B cell (primary cell): ENCODE measurements around the gene CRHR2.

Experiments
- EZH2 ChIP-seq: IDR thresholded peaks from 2 replicates; pipeline ENCODE4 v1.6.1; 2012; ENCODE audit warnings: borderline replicate concordance, low read depth, mild to moderate bottlenecking, moderate library complexity, low read length; ENCODE audit not compliant: insufficient read depth, poor library complexity, severe bottlenecking
- TF ChIP-seq, protein P1 (sequence below): fragments of 200-600 bp; IDR thresholded peaks from one replicate; pipeline ENCODE4 v1.8.0; 2022; ENCODE audit warnings: antibody characterized with exemption, mild to moderate bottlenecking

DNA sequence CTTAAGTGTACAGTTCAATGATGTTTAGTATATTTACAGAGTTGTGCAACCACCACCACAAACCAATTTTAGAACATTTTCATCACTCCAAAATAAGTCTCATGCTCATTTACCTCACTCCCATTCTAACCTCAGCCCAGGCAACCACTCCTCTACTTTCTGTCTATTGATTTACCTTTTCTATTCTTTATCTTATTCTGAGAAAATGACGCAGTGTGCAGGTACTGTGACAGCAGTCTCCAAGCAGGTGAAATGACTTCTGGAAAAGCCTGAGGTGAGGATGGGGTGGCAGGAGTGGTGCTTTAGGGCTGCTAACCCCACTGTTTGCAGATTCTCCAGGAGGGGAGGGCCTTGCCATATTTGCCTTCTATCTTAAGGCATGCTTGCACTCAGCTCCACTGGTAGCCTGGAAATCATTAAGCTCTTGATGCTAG, 48.0 kb downstream of the CRHR2 start:
- TF ChIP-seq, protein P1, sequence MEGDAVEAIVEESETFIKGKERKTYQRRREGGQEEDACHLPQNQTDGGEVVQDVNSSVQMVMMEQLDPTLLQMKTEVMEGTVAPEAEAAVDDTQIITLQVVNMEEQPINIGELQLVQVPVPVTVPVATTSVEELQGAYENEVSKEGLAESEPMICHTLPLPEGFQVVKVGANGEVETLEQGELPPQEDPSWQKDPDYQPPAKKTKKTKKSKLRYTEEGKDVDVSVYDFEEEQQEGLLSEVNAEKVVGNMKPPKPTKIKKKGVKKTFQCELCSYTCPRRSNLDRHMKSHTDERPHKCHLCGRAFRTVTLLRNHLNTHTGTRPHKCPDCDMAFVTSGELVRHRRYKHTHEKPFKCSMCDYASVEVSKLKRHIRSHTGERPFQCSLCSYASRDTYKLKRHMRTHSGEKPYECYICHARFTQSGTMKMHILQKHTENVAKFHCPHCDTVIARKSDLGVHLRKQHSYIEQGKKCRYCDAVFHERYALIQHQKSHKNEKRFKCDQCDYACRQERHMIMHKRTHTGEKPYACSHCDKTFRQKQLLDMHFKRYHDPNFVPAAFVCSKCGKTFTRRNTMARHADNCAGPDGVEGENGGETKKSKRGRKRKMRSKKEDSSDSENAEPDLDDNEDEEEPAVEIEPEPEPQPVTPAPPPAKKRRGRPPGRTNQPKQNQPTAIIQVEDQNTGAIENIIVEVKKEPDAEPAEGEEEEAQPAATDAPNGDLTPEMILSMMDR: no peak
- TF ChIP-seq EZH2: no peak
